Thyroid gland (tissue), 4 donors: ENCODE data around the gene DNAH9.

Experiments
- CTCF ChIP-seq, 6 experiments: fragments of 200-600 bp in 3 of 6; fragments of 450-650 bp in 3 of 6; sonication (generic) in 3 of 6; IDR thresholded peaks; one replicate each; pipeline ENCODE4 v1.5.1; 2016 to 2019; ENCODE audit warnings: antibody characterized with exemption in 6 of 6, mild to moderate bottlenecking in 2 of 6, inconsistent platforms in 1 of 6, moderate library complexity in 1 of 6
- POLR2A ChIP-seq, 2 donors: fragments of 450-650 bp; IDR thresholded peaks; one replicate each; pipeline ENCODE4 v1.6.1; 2017; ENCODE audit warnings: antibody characterized with exemption in 2 of 2, mild to moderate bottlenecking in 2 of 2, moderate library complexity in 1 of 2

GRCh38 chr17:11880714-11881113 is 282.4 kb downstream of the DNAH9 start:
- TF ChIP-seq CTCF (IDR thresholded peaks at IDR 0.05) (peak in 3 of 6 experiments; percentile 25 to 57 (median 46)), POLR2A (IDR thresholded peaks at IDR 0.05) (no peak)
